Endothelial cell of umbilical vein (primary cell): ENCODE measurements around the gene PRR5L. TPM values are rescaled to one million over a fixed set of nuclear protein-coding genes. Genes with fewer than 3 reads are reported as not detected.

Experiments
- BruUV-seq: library from RNA; stranded (reverse); fragments of 400-500 nt; replicated peaks from 2 replicates; lab custom pipeline; 2021; lab: Mats Ljungman, UMichigan
- CTCF ChIA-PET: fragments of 300-600, 350-600 bp; sonication (Branson Sonifier 250); formaldehyde crosslinking; loops from one replicate; lab custom pipeline; 2021; ENCODE audit warnings: antibody characterized with exemption, inconsistent platforms; lab: Charles Lee
- POLR2A ChIA-PET: fragments of 300-600, 350-600 bp; sonication (Branson Sonifier 250); formaldehyde crosslinking; loops from one replicate; lab custom pipeline; 2021; ENCODE audit warnings: antibody characterized with exemption, inconsistent platforms; lab: Charles Lee
- DNase-seq: peaks from one replicate; pipeline ENCODE4 v3.0.0-alpha.2; 2011; ENCODE audit warnings: low read depth, low spot score
- FAIRE-seq: peaks from 2 replicates; lab custom pipeline; 2011; peaks lifted over from hg19 to GRCh38; lab: Jason Lieb, UNC
- H2AFZ ChIP-seq: 2 replicates; pipeline ENCODE4 v1.6.0; 2012; ENCODE audit warnings: low read depth, low read length, control low read depth, inconsistent platforms
- H3K27ac ChIP-seq: 2 replicates; pipeline ENCODE4 v1.5.1; 2011; ENCODE audit warnings: low read depth, mild to moderate bottlenecking, control low read depth, low read length, moderate library complexity; ENCODE audit not compliant: insufficient read depth
- H3K27me3 ChIP-seq, 2 experiments: 2 replicates each; pipeline versions ENCODE4 v1.6.0 to v1.6.1; 2011; ENCODE audit warnings: low read length in 2 of 2, mixed read lengths in 1 of 2; ENCODE audit not compliant: control insufficient read depth in 2 of 2, insufficient read depth in 2 of 2
- H3K36me3 ChIP-seq, 2 experiments: 2 replicates in 1 of 2; 3 replicates in 1 of 2; pipeline ENCODE4 v1.5.1; 2011; ENCODE audit warnings: low read length in 2 of 2, mild to moderate bottlenecking in 1 of 2, moderate library complexity in 1 of 2; ENCODE audit not compliant: control insufficient read depth in 2 of 2, insufficient read depth in 2 of 2; ENCODE audit errors: extremely low read depth in 1 of 2
- H3K4me1 ChIP-seq: 3 replicates; pipeline ENCODE4 v1.5.1; 2011; ENCODE audit warnings: mild to moderate bottlenecking, low read length; ENCODE audit not compliant: control insufficient read depth, insufficient read depth; ENCODE audit errors: extremely low read depth
- H3K4me2 ChIP-seq: 2 replicates; pipeline ENCODE4 v1.6.1; 2011; ENCODE audit warnings: low read length, control low read depth, mixed read lengths; ENCODE audit not compliant: insufficient read depth
- H3K4me3 ChIP-seq, 3 experiments: fragments of 200-600 bp in 1 of 3; sonication (generic), shearing (Covaris generic) in 1 of 3; replicated peaks in 1 of 3; 2 replicates each; pipeline ENCODE4 v1.5.1; 2011 to 2016; ENCODE audit warnings: control low read depth in 3 of 3, low read length in 3 of 3, mild to moderate bottlenecking in 2 of 3, inconsistent platforms in 1 of 3, low read depth in 1 of 3, moderate library complexity in 1 of 3; ENCODE audit not compliant: insufficient read depth in 1 of 3
- H3K79me2 ChIP-seq: 2 replicates; pipeline ENCODE4 v1.6.0; 2012; ENCODE audit warnings: low read length, inconsistent platforms; ENCODE audit not compliant: control insufficient read depth, insufficient read depth
- H3K9ac ChIP-seq: replicated peaks from 2 replicates; pipeline ENCODE3; 2011; ENCODE audit warnings: low read length, control low read depth; ENCODE audit not compliant: insufficient read depth; ENCODE audit errors: extremely low read depth
- H3K9me1 ChIP-seq: replicated peaks from 3 replicates; pipeline ENCODE4 v1.6.0; 2011; ENCODE audit warnings: mild to moderate bottlenecking, low read length; ENCODE audit not compliant: control insufficient read depth, insufficient read depth; ENCODE audit errors: extremely low read depth
- H3K9me3 ChIP-seq: replicated peaks from 2 replicates; pipeline ENCODE4 v1.5.1; 2012; ENCODE audit warnings: low read length, inconsistent platforms; ENCODE audit not compliant: control insufficient read depth, insufficient read depth
- H4K20me1 ChIP-seq: replicated peaks from 2 replicates; pipeline ENCODE3; 2011; ENCODE audit warnings: mild to moderate bottlenecking, low read length; ENCODE audit not compliant: control insufficient read depth, insufficient read depth; ENCODE audit errors: extremely low read depth
- CTCF ChIP-seq, 2 donors: IDR thresholded peaks; 1 replicate in 1 of 2; 2 replicates in 1 of 2; pipeline ENCODE4 v1.5.1; 2011; ENCODE audit warnings: low read length in 2 of 2, mild to moderate bottlenecking in 2 of 2, moderate library complexity in 2 of 2, control low read depth in 1 of 2, inconsistent platforms in 1 of 2, low read depth in 1 of 2; ENCODE audit not compliant: insufficient read depth in 1 of 2; ENCODE audit errors: extremely low read depth in 1 of 2
- EZH2 ChIP-seq: IDR thresholded peaks from 2 replicates; pipeline ENCODE4 v1.6.1; 2012; ENCODE audit warnings: borderline replicate concordance, low read depth, mild to moderate bottlenecking, moderate library complexity, low read length, inconsistent platforms; ENCODE audit not compliant: severe bottlenecking
- FOS ChIP-seq: IDR thresholded peaks from 2 replicates; pipeline ENCODE4 v1.6.1; 2011; ENCODE audit warnings: mild to moderate bottlenecking, low read length, moderate library complexity, borderline replicate concordance; ENCODE audit not compliant: insufficient read depth
- GATA2 ChIP-seq: IDR thresholded peaks from 2 replicates; pipeline ENCODE4 v1.7.0; 2011; ENCODE audit warnings: low read depth, mild to moderate bottlenecking, moderate library complexity, mixed read lengths, low read length; ENCODE audit not compliant: insufficient read length, insufficient read depth
- JUN ChIP-seq: IDR thresholded peaks from 2 replicates; pipeline ENCODE4 v1.6.1; 2011; ENCODE audit warnings: borderline replicate concordance, low read depth; ENCODE audit not compliant: insufficient read length, insufficient read depth
- MAX ChIP-seq: IDR thresholded peaks from 2 replicates; pipeline ENCODE4 v1.6.1; 2011; ENCODE audit not compliant: insufficient read depth, insufficient read length
- MYC ChIP-seq: IDR thresholded peaks from one replicate; pipeline ENCODE4 v1.6.1; 2011; ENCODE audit warnings: mild to moderate bottlenecking, low read depth, low read length
- POLR2A ChIP-seq: IDR thresholded peaks from 2 replicates; pipeline ENCODE4 v1.6.1; 2012; ENCODE audit warnings: low read depth, mild to moderate bottlenecking, control low read depth, low read length
- POLR2AphosphoS5 ChIP-seq: IDR thresholded peaks from 2 replicates; pipeline ENCODE4 v1.6.1; 2012; ENCODE audit warnings: low read depth, mild to moderate bottlenecking, control low read depth, low read length, moderate library complexity; ENCODE audit not compliant: insufficient read depth
- dilution Hi-C: fragments of 300-500 bp; cut with MboI; formaldehyde crosslinking; loops from one replicate; pipeline ENCODE4 v1.15.0; 2019; ENCODE audit warnings: low sequenced_read_pairs; ENCODE audit not compliant: extremely low pct_ligation_motif_present
- intact Hi-C: fragments of 100-400 bp; cut with micrococcal nuclease; formaldehyde crosslinking; loops from one replicate; pipeline ENCODE4 v1.10.0; 2022
- polyA plus RNA-seq, 4 experiments: library from polyadenylated mRNA; depleted of rRNA in 3 of 4; stranded (reverse) in 3 of 4; unstranded in 1 of 4; fragments of >200 nt; gene quantifications; 2 replicates each; pipeline versions ENCODE4 v1.2.1 to v1.2.3, GENCODE V29; 2011 to 2012; ENCODE audit warnings: missing spikeins in 1 of 4
- total RNA-seq: library from RNA; stranded (reverse); gene quantifications from 2 replicates; pipeline ENCODE4 v1.2.3, GENCODE V29; 2021

The PRR5L gene
- total and polyA plus RNA-seq, 2 donors (not counting 3 experiments of a cell fraction or from before 2014, with no cell fraction given) = 2.5 to 6.1 TPM

- no peak for FAIRE-seq
- CTCF ChIA-PET = no interaction called here
- no TSS peak for BruUV-seq
These were observed 47.3 kb downstream of the PRR5L start for GRCh38 chr11:36343436-36343835.

More at GRCh38 chr11:36343436-36343835, 47.3 kb downstream of the PRR5L start:
- Histone ChIP-seq H3K4me2 (no peak overlapping the region), H3K36me3 (no peaks in the 10 kb centered on the region), H4K20me1 (no peaks in the 10 kb centered on the region), H2AFZ (no peak overlapping the region), H3K4me3 (no peak overlapping the region), H3K9ac (no peak overlapping the region), H3K4me1 (no peaks in the 10 kb centered on the region), H3K79me2 (no peaks in the 10 kb centered on the region), H3K9me1 (no peaks in the 10 kb centered on the region), H3K9me3 (no peaks in the 10 kb centered on the region), H3K27me3 (peaks cover 7 to 14% of the 10 kb centered on the region in 2 experiments), H3K27ac (no peak overlapping the region)
- DNase-seq = no peak
- POLR2A ChIA-PET = no interaction called here
- TF ChIP-seq POLR2AphosphoS5 (no peak), JUN (no peak), FOS (no peak), MAX (no peak), EZH2 (no peak), GATA2 (no peak), MYC (no peak), POLR2A (no peak), CTCF (IDR thresholded peaks at IDR 0.05; ENCODE audit: extremely low read depth in 1 of 2, insufficient read depth in 1 of 2, low read depth in 1 of 2, low read length in 2 of 2) (no peak)
- intact Hi-C loops (no loop called here), dilution Hi-C loops (no loop called here)
